ENCODE data around the gene IER3.
"Not testable (repeated sequence)": the region's sequence is repeated elsewhere in the genome, so short reads cannot be mapped to it uniquely, and the experiment has no call there.

The IER3 gene

GRCh38 chr6:30767944-30768301 lies 23.6 kb upstream of the IER3 start:
- Histone ChIP-seq H3K27me3 (ENCODE audit: insufficient read depth, low read length) (no peaks in the 10 kb centered on the region), H3K27ac (ENCODE audit: low read depth, low read length) (peak overlapping the region; percentile 92), H2AFZ (ENCODE audit: low read length, unreplicated experiment) (no peak overlapping the region), H3K4me1 (ENCODE audit: control insufficient read depth, insufficient read depth, low read length, unreplicated experiment) (peaks cover 33% of the 10 kb centered on the region), H3K36me3 (ENCODE audit: insufficient read depth, low read length) (no peaks in the 10 kb centered on the region), H3K4me3 (ENCODE audit: low read depth, low read length) (no peak overlapping the region), H3K79me2 (ENCODE audit: control insufficient read depth, insufficient read depth, low read length, unreplicated experiment) (no peaks in the 10 kb centered on the region)

DNA sequence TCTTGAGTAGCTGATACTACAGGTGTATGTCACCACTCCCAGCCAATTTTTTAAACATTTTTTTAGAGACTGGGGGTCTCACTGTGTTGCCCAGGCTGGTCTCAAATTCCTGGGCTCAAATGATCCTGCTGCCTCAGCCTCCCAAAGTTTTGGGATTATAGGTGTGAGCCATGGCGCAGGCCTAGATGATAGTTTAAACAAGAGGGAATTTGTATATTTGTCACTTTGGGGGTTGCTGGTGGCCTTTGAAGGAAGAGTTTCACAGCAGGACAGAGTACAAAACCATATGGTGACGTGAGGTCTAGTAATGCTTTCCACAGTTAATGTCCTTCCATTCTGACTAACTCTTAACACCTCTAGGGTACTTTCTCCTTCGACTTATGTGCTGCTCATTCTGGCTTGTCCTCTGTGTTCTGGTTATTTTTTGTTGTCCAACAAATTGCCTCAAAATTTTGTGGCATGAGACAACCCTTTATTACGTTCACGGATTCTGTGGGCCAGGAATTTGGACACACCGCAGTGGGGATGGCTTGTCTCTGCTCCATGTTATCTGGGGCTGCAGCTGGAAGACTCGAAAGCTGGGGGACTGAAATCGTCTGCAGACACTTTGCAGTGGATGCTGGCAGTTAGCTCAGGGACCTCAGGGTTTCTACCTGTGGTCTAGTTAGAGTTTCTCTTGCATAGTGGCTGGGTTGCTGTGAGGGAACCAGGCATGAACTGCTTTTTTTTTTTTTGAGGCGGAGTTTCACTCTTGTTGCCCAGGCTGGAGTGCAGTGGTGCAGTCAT lies 23.0 kb upstream of the IER3 start:
- Histone ChIP-seq H3K79me2 (ENCODE audit: control insufficient read depth, insufficient read depth, low read length, unreplicated experiment) (no peaks in the 10 kb centered on the region), H2AFZ (ENCODE audit: low read length, unreplicated experiment) (no peak overlapping the region), H3K36me3 (ENCODE audit: insufficient read depth, low read length) (no peaks in the 10 kb centered on the region), H3K27me3 (ENCODE audit: insufficient read depth, low read length) (no peaks in the 10 kb centered on the region), H3K4me1 (ENCODE audit: control insufficient read depth, insufficient read depth, low read length, unreplicated experiment) (peaks cover 33% of the 10 kb centered on the region), H3K27ac (ENCODE audit: low read depth, low read length) (no peak overlapping the region), H3K4me3 (ENCODE audit: low read depth, low read length) (no peak overlapping the region)

DNA sequence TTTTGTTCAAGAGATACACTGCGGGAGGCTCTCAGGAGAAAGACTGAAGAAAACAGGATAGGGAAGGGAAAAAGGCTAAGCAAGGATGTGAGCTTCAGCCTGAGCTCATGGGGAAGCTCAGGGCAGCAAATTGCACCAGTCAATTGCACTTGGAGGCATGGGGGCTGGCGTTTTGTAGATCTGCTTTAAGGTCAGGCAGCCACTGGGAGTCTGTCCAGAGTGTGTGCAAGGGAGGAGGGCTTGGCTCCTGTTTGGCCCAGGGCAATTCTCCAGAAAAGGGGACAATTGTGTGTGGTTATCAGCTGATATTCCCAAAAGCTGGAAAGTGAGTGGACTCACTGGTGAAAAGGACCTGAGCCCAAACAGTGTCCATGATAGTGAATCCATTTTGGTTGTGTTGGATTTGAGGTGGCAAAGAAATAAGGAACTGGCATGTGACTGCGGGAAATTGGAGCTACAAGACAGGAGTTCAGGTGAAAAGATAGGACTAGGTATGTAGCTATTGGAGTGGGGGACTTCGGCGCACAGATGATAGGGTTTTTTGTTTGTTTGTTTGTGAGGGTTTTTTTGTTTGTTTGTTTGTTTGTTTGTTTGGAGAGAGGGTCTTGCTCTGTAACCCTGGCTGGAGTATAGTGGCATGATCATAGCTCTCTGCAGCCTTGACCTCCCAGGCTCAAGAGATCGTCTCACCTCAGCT lies 22.3 kb upstream of the IER3 start:
- H3K79me2 ChIP-seq (ENCODE audit: control insufficient read depth, insufficient read depth, low read length, unreplicated experiment) = no peaks in the 10 kb centered on the region
- H3K27me3 ChIP-seq (ENCODE audit: insufficient read depth, low read length) = no peaks in the 10 kb centered on the region
- no peak overlapping the region for H2AFZ ChIP-seq (ENCODE audit: low read length, unreplicated experiment)
- peaks cover 36% of the 10 kb centered on the region for H3K4me1 ChIP-seq (ENCODE audit: control insufficient read depth, insufficient read depth, low read length, unreplicated experiment)
- no peak overlapping the region for H3K4me3 ChIP-seq (ENCODE audit: low read depth, low read length)
- no peaks in the 10 kb centered on the region for H3K36me3 ChIP-seq (ENCODE audit: insufficient read depth, low read length)
- no peak overlapping the region for H3K27ac ChIP-seq (ENCODE audit: low read depth, low read length)

DNA sequence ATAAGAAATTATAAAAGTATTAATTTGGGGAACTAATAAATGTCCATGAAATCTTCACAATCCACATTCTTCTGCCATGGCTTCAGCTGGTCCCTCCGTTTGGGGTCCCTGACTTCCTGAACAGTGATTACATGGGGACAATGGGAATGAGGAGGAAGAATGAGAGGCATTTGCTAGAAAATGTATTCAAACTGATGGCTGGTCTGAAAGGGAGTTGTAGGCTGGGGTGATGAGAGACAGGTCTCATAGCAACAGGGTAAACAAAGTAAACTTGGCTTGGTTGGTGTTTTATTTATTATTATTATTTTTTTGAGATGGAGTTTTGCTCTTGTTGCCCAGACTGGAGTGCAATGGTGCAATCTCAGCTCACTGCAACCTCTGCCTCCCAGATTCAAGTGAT lies 21.1 kb upstream of the IER3 start:
- H3K36me3 ChIP-seq (ENCODE audit: insufficient read depth, low read length); H2AFZ ChIP-seq (ENCODE audit: low read length, unreplicated experiment); H3K27ac ChIP-seq (ENCODE audit: low read depth, low read length); H3K27me3 ChIP-seq (ENCODE audit: insufficient read depth, low read length); H3K4me3 ChIP-seq (ENCODE audit: low read depth, low read length); H3K79me2 ChIP-seq (ENCODE audit: control insufficient read depth, insufficient read depth, low read length, unreplicated experiment): not testable (repeated sequence)
- peaks cover 42% of the 10 kb centered on the region for H3K4me1 ChIP-seq (ENCODE audit: control insufficient read depth, insufficient read depth, low read length, unreplicated experiment)

DNA sequence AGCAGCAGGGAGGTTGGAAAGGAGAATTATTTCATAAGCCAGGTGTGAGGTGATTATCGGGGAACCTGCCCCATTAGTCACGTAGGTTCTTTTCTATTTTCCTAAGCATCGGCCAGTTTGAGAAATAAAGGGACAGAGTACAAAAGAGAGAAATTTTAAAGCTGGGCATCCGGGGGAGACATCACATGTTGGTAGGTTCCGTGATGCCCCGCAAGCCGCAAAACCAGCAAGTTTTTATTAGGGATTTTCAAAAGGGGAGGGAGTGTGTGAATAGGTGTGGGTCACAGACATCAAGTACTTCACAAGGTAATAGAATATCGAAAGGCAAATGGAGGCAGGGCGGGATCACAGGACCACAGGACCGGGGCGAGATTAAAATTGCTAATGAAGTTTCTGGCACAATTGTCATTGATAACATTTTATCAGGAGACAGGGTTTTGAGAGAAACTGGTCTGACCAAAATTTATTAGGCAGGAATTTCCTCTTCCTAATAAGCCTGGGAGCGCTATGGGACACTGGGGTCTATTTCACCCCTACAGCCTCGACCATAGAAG lies 20.2 kb upstream of the IER3 start:
- H3K79me2 ChIP-seq (ENCODE audit: control insufficient read depth, insufficient read depth, low read length, unreplicated experiment); H3K27me3 ChIP-seq (ENCODE audit: insufficient read depth, low read length); H3K4me3 ChIP-seq (ENCODE audit: low read depth, low read length); H3K27ac ChIP-seq (ENCODE audit: low read depth, low read length); H3K36me3 ChIP-seq (ENCODE audit: insufficient read depth, low read length): not testable (repeated sequence)
- Histone ChIP-seq H2AFZ (ENCODE audit: low read length, unreplicated experiment) (peak overlapping the region; percentile 80), H3K4me1 (ENCODE audit: control insufficient read depth, insufficient read depth, low read length, unreplicated experiment) (peaks cover 41% of the 10 kb centered on the region)

DNA sequence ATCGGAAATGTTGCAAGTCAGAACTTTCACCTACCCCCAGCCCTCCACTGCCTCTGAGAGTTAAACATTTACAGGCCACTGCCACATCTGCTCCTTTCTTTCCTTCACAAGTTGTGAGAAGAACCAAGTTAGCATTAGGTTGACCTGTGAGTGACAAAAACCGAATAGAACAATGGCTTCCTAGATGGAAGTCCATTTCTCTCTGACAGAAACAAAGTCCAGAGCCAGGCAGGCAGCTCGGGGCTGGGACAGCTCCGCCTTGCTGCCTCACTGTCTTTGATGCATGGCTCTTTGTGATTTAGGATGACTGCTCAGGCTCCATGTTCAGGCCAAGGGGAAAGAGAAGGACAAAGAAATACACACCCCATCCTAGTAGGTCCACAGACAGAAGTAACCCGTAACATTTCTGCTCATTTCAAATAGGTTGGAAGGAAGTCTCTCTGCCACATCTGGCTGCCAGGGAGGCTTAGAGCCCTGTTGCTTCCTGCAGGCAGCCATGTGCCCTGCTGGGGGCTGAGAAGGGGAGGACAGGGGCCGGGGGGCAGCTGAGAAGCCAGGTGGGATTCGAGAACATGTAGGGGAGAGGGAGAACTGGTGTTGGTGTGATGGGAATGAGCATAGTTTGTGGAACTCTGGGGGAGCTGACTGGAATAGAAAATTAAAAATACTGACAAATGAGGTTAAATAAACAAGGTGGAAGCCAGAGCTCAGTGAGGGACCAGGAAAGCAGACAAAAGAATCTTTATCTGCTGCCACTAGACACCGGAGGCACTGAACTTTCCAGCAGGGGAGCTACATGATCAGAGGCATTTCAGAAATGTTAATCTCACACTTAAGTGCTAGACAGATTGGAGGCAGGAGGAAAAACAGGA lies 19.5 kb upstream of the IER3 start:
- H3K27me3 ChIP-seq (ENCODE audit: insufficient read depth, low read length) = no peaks in the 10 kb centered on the region
- H2AFZ ChIP-seq (ENCODE audit: low read length, unreplicated experiment) = peak overlapping the region; percentile 80
- H3K4me3 ChIP-seq (ENCODE audit: low read depth, low read length) = no peak overlapping the region
- no peaks in the 10 kb centered on the region for H3K79me2 ChIP-seq (ENCODE audit: control insufficient read depth, insufficient read depth, low read length, unreplicated experiment)
- peaks cover 42% of the 10 kb centered on the region for H3K4me1 ChIP-seq (ENCODE audit: control insufficient read depth, insufficient read depth, low read length, unreplicated experiment)
- no peaks in the 10 kb centered on the region for H3K36me3 ChIP-seq (ENCODE audit: insufficient read depth, low read length)
- H3K27ac ChIP-seq (ENCODE audit: low read depth, low read length) = no peak overlapping the region

GRCh38 chr6:30763155-30763617 lies 18.8 kb upstream of the IER3 start:
- H3K79me2 ChIP-seq (ENCODE audit: control insufficient read depth, insufficient read depth, low read length, unreplicated experiment) = no peaks in the 10 kb centered on the region
- H3K4me1 ChIP-seq (ENCODE audit: control insufficient read depth, insufficient read depth, low read length, unreplicated experiment) = peaks cover 39% of the 10 kb centered on the region
- H3K27me3 ChIP-seq (ENCODE audit: insufficient read depth, low read length) = no peaks in the 10 kb centered on the region
- peak overlapping the region; percentile 46 for H2AFZ ChIP-seq (ENCODE audit: low read length, unreplicated experiment)
- no peak overlapping the region for H3K27ac ChIP-seq (ENCODE audit: low read depth, low read length)
- no peak overlapping the region for H3K4me3 ChIP-seq (ENCODE audit: low read depth, low read length)
- no peaks in the 10 kb centered on the region for H3K36me3 ChIP-seq (ENCODE audit: insufficient read depth, low read length)

DNA sequence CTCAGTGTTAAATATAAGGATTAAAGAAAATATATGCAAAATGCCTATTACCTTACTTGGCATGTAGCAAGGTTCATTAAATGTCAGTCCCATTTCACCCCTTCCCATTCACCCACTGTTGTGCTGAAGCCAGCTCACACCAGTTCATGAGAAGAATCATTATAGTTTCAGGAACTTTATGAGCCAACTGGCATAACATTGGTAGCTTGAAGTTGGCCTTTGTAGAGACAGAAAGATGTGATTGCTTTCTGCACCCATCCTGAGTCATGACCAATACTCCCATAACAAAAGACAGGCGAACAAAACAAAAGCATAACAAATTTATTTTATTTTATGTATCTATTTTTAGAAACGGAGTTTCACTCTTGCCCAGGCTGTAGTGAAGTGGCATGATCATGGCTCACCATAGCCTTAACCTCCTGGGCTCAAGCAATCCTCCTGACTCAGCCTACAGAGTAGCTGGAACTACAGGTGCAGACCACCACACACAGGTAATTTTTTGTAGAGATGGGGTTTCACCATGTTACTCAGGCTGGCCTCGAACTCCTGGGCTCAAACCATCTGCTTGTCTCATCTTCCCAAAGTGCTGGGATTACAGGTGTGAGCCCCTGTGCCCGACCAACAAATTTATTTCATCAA lies 17.6 kb upstream of the IER3 start:
- no peaks in the 10 kb centered on the region for H3K27me3 ChIP-seq (ENCODE audit: insufficient read depth, low read length)
- H3K4me3 ChIP-seq (ENCODE audit: low read depth, low read length) = no peak overlapping the region
- H3K79me2 ChIP-seq (ENCODE audit: control insufficient read depth, insufficient read depth, low read length, unreplicated experiment) = no peaks in the 10 kb centered on the region
- H3K4me1 ChIP-seq (ENCODE audit: control insufficient read depth, insufficient read depth, low read length, unreplicated experiment) = peaks cover 45% of the 10 kb centered on the region
- peak overlapping the region; percentile 36 for H3K27ac ChIP-seq (ENCODE audit: low read depth, low read length)
- H2AFZ ChIP-seq (ENCODE audit: low read length, unreplicated experiment) = no peak overlapping the region
- H3K36me3 ChIP-seq (ENCODE audit: insufficient read depth, low read length) = no peaks in the 10 kb centered on the region

- Histone ChIP-seq H3K79me2 (ENCODE audit: control insufficient read depth, insufficient read depth, low read length, unreplicated experiment) (no peaks in the 10 kb centered on the region), H3K4me1 (ENCODE audit: control insufficient read depth, insufficient read depth, low read length, unreplicated experiment) (peaks cover 48% of the 10 kb centered on the region), H3K4me3 (ENCODE audit: low read depth, low read length) (no peak overlapping the region), H3K27ac (ENCODE audit: low read depth, low read length) (peak overlapping the region; percentile 89; the same call in 1 of the 2 replicates), H3K36me3 (ENCODE audit: insufficient read depth, low read length) (no peaks in the 10 kb centered on the region), H3K27me3 (ENCODE audit: insufficient read depth, low read length) (no peaks in the 10 kb centered on the region), H2AFZ (ENCODE audit: low read length, unreplicated experiment) (no peak overlapping the region)
These were observed 16.2 kb upstream of the IER3 start for GRCh38 chr6:30760549-30760948.

Data from ACC112 (cell line).